ENCODE data around the gene FANCM. TPM values are rescaled to one million over a fixed set of nuclear protein-coding genes. Genes with fewer than 3 reads are reported as not detected.

The FANCM gene
- total RNA-seq, 3 donors from 2014 or later = 8.2 to 17.4 (median 8.5) TPM

- DNase-seq (ENCODE audit: low spot score in 2 of 2) = no peak
- Histone ChIP-seq H3K9me3 (no peaks in the 10 kb centered on the region), H3K4me3 (no peak overlapping the region), H3K36me3 (no peaks in the 10 kb centered on the region), H3K27me3 (no peaks in the 10 kb centered on the region), H3K4me1 (no peaks in the 10 kb centered on the region), H3K27ac (no peak overlapping the region)
- TF ChIP-seq POLR2A (IDR thresholded peaks at IDR 0.05) (no peak), POLR2AphosphoS5 (IDR thresholded peaks at IDR 0.05) (no peak), CTCF (IDR thresholded peaks at IDR 0.05) (no peak)
- intact Hi-C loops (cut with DNase I; ENCODE audit: low total_unique reads) = no loop called here
Observed at GRCh38 chr14:45114327-45114726, 21.4 kb upstream of the FANCM start.

GRCh38 chr14:45118594-45118993 lies 17.1 kb upstream of the FANCM start:
- DNase-seq (ENCODE audit: low spot score in 2 of 2) = no peak
- Histone ChIP-seq H3K36me3 (peaks cover 6% of the 10 kb centered on the region), H3K4me1 (no peaks in the 10 kb centered on the region), H3K27ac (no peak overlapping the region), H3K4me3 (no peak overlapping the region), H3K27me3 (no peaks in the 10 kb centered on the region), H3K9me3 (no peaks in the 10 kb centered on the region)
- intact Hi-C loops (cut with DNase I; ENCODE audit: low total_unique reads) = no loop called here
- no peak for TF ChIP-seq POLR2AphosphoS5 (IDR thresholded peaks at IDR 0.05)
- TF ChIP-seq CTCF (IDR thresholded peaks at IDR 0.05) = no peak
- no peak for TF ChIP-seq POLR2A (IDR thresholded peaks at IDR 0.05)

- Histone ChIP-seq H3K4me1 (no peaks in the 10 kb centered on the region), H3K36me3 (peaks cover 6% of the 10 kb centered on the region), H3K27me3 (no peaks in the 10 kb centered on the region), H3K9me3 (no peaks in the 10 kb centered on the region), H3K4me3 (no peak overlapping the region), H3K27ac (no peak overlapping the region)
- TF ChIP-seq CTCF (IDR thresholded peaks at IDR 0.05) (no peak), POLR2AphosphoS5 (IDR thresholded peaks at IDR 0.05) (no peak), POLR2A (IDR thresholded peaks at IDR 0.05) (no peak)
- intact Hi-C loops (cut with DNase I; ENCODE audit: low total_unique reads) = no loop called here
- no peak for DNase-seq (ENCODE audit: low spot score in 2 of 2)
Observed at GRCh38 chr14:45120096-45120495, 15.6 kb upstream of the FANCM start.

- Histone ChIP-seq H3K4me3 (no peak overlapping the region), H3K27ac (no peak overlapping the region), H3K36me3 (peaks cover 6% of the 10 kb centered on the region), H3K27me3 (no peaks in the 10 kb centered on the region), H3K4me1 (no peaks in the 10 kb centered on the region), H3K9me3 (no peaks in the 10 kb centered on the region)
- intact Hi-C loops (cut with DNase I; ENCODE audit: low total_unique reads) = no loop called here
- TF ChIP-seq POLR2AphosphoS5 (IDR thresholded peaks at IDR 0.05) (no peak), CTCF (IDR thresholded peaks at IDR 0.05) (no peak), POLR2A (IDR thresholded peaks at IDR 0.05) (no peak)
- no peak for DNase-seq (ENCODE audit: low spot score in 2 of 2)
Observed at GRCh38 chr14:45123271-45123670, 12.5 kb upstream of the FANCM start.

GRCh38 chr14:45125754-45126153 lies 10.0 kb upstream of the FANCM start:
- Histone ChIP-seq H3K27ac (no peak overlapping the region), H3K27me3 (no peaks in the 10 kb centered on the region), H3K4me1 (no peaks in the 10 kb centered on the region), H3K36me3 (no peaks in the 10 kb centered on the region), H3K9me3 (no peaks in the 10 kb centered on the region), H3K4me3 (no peak overlapping the region)
- no peak for TF ChIP-seq CTCF (IDR thresholded peaks at IDR 0.05)
- TF ChIP-seq POLR2AphosphoS5 (IDR thresholded peaks at IDR 0.05) = no peak
- TF ChIP-seq POLR2A (IDR thresholded peaks at IDR 0.05) = no peak
- intact Hi-C loops (cut with DNase I; ENCODE audit: low total_unique reads) = no loop called here
- DNase-seq (ENCODE audit: low spot score in 2 of 2) = no peak

All from breast epithelium (tissue), 4 donors.